Measurements from ENCODE around the gene PMM2. TPM values are rescaled to one million over a fixed set of nuclear protein-coding genes. Genes with fewer than 3 reads are reported as not detected.

Gene PMM2
- total and polyA plus RNA-seq, 9 of the 15 experiments (the other 6 are each of a cell fraction or from before 2014, with no cell fraction given): 5.6 to 42.7 (median 25.9) TPM

DNA sequence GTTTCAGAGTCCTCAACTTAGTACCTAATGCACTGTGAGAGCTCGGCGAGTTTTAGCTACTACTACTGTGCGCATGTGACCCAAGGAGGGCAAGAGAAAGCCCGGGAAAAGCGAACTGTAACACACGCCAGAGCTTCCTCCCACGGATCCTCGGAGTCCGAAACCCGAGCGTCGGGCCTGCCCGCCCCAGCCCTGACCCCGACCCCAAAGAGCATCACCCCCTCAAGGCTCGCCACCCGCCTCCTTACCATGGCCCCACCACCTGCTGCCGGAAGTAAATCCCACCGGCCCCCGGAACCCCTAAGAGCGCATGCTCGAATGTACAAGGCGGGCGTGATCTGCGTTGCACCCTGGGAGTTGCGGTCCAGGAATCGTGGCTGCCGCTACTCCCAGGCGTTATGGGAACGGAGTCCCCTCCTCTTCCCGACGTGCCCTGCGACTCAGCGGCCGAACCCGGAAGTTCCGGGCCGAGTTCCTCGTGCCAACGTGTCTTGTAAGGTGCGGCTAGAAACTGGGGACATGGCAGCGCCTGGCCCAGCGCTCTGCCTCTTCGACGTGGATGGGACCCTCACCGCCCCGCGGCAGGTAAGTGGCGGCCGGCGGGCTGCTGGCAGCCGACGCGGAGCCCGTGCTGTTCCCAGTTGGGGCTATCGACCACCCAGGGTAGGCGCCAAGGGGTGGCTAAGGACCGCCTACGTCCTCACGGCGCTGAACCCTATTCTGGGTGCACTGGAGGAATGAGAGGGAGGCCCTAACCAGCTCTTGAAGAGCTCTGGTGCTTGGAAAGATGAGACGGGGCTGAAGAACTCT is at the start of gene PMM2, which contains the start of gene TMEM186 (continued):
- TF ChIP-seq NELFE (IDR thresholded peaks at IDR 0.05; ENCODE audit: insufficient read depth, insufficient read length) (no peak), ZNF324 (CRISPR knock-in tag; IDR thresholded peaks at IDR 0.05) (no peak), KDM5B (IDR thresholded peaks at IDR 0.05; ENCODE audit: insufficient replicate concordance, low read depth, low read length) (peak; percentile 86), C11orf30 (IDR thresholded peaks at IDR 0.05; ENCODE audit: low read depth) (peak; percentile 72), KLF6 (CRISPR knock-in tag; IDR thresholded peaks at IDR 0.05; ENCODE audit: borderline replicate concordance) (peak; percentile 72), ATF1 (CRISPR knock-in tag; IDR thresholded peaks at IDR 0.05) (no peak), ATF1 (tag; IDR thresholded peaks at IDR 0.05) (peak; percentile 74), ZNF717 (CRISPR knock-in tag; IDR thresholded peaks at IDR 0.05) (no peak), POLR2H (tag; IDR thresholded peaks at IDR 0.05; ENCODE audit: low read depth) (peak; percentile 62), ZSCAN29 (IDR thresholded peaks at IDR 0.05) (no peak), BHLHE40 (IDR thresholded peaks at IDR 0.05; ENCODE audit: low read length) (peak; percentile 35), TAF1 (IDR thresholded peaks at IDR 0.05; ENCODE audit: control insufficient read depth, extremely low read depth, insufficient read depth, low read length, severe bottlenecking) (peak; percentile 54), SIN3A (IDR thresholded peaks at IDR 0.05; ENCODE audit: borderline replicate concordance in 2 of 2, control insufficient read depth in 1 of 2, low read depth in 2 of 2, low read length in 2 of 2) (peak; percentile 97 to 98; a peak in 3 of 4 replicates)
- TF ChIP-seq, protein P1, sequence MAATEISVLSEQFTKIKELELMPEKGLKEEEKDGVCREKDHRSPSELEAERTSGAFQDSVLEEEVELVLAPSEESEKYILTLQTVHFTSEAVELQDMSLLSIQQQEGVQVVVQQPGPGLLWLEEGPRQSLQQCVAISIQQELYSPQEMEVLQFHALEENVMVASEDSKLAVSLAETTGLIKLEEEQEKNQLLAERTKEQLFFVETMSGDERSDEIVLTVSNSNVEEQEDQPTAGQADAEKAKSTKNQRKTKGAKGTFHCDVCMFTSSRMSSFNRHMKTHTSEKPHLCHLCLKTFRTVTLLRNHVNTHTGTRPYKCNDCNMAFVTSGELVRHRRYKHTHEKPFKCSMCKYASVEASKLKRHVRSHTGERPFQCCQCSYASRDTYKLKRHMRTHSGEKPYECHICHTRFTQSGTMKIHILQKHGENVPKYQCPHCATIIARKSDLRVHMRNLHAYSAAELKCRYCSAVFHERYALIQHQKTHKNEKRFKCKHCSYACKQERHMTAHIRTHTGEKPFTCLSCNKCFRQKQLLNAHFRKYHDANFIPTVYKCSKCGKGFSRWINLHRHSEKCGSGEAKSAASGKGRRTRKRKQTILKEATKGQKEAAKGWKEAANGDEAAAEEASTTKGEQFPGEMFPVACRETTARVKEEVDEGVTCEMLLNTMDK (IDR thresholded peaks at IDR 0.05; ENCODE audit: borderline replicate concordance, insufficient read depth, low read depth, low read length, poor library complexity, severe bottlenecking): no peak
- TF ChIP-seq, protein P2, sequence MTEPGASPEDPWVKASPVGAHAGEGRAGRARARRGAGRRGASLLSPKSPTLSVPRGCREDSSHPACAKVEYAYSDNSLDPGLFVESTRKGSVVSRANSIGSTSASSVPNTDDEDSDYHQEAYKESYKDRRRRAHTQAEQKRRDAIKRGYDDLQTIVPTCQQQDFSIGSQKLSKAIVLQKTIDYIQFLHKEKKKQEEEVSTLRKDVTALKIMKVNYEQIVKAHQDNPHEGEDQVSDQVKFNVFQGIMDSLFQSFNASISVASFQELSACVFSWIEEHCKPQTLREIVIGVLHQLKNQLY (CRISPR knock-in tag; conservative IDR thresholded peaks at IDR 0.05): no peak
- TF ChIP-seq, protein P3, sequence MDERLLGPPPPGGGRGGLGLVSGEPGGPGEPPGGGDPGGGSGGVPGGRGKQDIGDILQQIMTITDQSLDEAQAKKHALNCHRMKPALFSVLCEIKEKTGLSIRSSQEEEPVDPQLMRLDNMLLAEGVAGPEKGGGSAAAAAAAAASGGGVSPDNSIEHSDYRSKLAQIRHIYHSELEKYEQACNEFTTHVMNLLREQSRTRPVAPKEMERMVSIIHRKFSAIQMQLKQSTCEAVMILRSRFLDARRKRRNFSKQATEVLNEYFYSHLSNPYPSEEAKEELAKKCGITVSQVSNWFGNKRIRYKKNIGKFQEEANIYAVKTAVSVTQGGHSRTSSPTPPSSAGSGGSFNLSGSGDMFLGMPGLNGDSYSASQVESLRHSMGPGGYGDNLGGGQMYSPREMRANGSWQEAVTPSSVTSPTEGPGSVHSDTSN (CRISPR knock-in tag; IDR thresholded peaks at IDR 0.05; ENCODE audit: low read depth): no peak
- TF ChIP-seq, protein P3 (tag; conservative IDR thresholded peaks at IDR 0.05; ENCODE audit: low read depth): no peak
- TF ChIP-seq, protein P4, sequence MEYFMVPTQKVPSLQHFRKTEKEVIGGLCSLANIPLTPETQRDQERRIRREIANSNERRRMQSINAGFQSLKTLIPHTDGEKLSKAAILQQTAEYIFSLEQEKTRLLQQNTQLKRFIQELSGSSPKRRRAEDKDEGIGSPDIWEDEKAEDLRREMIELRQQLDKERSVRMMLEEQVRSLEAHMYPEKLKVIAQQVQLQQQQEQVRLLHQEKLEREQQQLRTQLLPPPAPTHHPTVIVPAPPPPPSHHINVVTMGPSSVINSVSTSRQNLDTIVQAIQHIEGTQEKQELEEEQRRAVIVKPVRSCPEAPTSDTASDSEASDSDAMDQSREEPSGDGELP (CRISPR knock-in tag; IDR thresholded peaks at IDR 0.05; ENCODE audit: borderline replicate concordance): peak; percentile 89
- TF ChIP-seq, protein P5, sequence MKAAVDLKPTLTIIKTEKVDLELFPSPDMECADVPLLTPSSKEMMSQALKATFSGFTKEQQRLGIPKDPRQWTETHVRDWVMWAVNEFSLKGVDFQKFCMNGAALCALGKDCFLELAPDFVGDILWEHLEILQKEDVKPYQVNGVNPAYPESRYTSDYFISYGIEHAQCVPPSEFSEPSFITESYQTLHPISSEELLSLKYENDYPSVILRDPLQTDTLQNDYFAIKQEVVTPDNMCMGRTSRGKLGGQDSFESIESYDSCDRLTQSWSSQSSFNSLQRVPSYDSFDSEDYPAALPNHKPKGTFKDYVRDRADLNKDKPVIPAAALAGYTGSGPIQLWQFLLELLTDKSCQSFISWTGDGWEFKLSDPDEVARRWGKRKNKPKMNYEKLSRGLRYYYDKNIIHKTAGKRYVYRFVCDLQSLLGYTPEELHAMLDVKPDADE (conservative IDR thresholded peaks at IDR 0.05; ENCODE audit: control insufficient read depth, low read depth, low read length): peak; percentile 83; the same call in 1 of the 2 replicates

All from K562 (cell line).